ENCODE results near the gene TSC1. TPM values are rescaled to one million over a fixed set of nuclear protein-coding genes. Genes with fewer than 3 reads are reported as not detected.

Gene TSC1
- total RNA-seq, 4 donors from 2014 or later = 36.4 to 155 (median 46.6) TPM

GRCh38 chr9:132877824-132878694 lies 66.4 kb downstream of the TSC1 start, which contains the start of gene AK8:
AK8 (minus strand) TSS chr9:132878284; CDS start chr9:132878255, 29 bp downstream.
- H3K27ac ChIP-seq = peak within 1 kb of the TSS; percentile 93
- no peaks in the 10 kb centered on the region for H3K27me3 ChIP-seq
- TF ChIP-seq EP300 (IDR thresholded peaks at IDR 0.05) (no peak), POLR2A (IDR thresholded peaks at IDR 0.05) (no peak), POLR2AphosphoS5 (IDR thresholded peaks at IDR 0.05) (peak in 1 of 3 donors; percentile 58), CTCF (IDR thresholded peaks at IDR 0.05) (no peak)
- no peaks in the 10 kb centered on the region for H3K9me3 ChIP-seq
- peak within 1 kb of the TSS; percentile 94 for H3K4me3 ChIP-seq
- H3K4me1 ChIP-seq = peaks cover 32% of the 10 kb centered on the region
- H3K36me3 ChIP-seq = no peaks in the 10 kb centered on the region
- WGBS = no CpG with 5 or more reads among the region's 89 CpGs
- peak; percentile 80 to 88 for DNase-seq (ENCODE audit: low spot score in 2 of 2)

- Histone ChIP-seq H3K9me3 (no peaks in the 10 kb centered on the region), H3K4me1 (peaks cover 32% of the 10 kb centered on the region), H3K27ac (peak overlapping the region; percentile 93), H3K27me3 (no peaks in the 10 kb centered on the region), H3K4me3 (peak overlapping the region; percentile 94), H3K36me3 (no peaks in the 10 kb centered on the region)
- no peak for DNase-seq (ENCODE audit: low spot score in 2 of 2)
- TF ChIP-seq POLR2AphosphoS5 (IDR thresholded peaks at IDR 0.05) (no peak), EP300 (IDR thresholded peaks at IDR 0.05) (no peak), CTCF (IDR thresholded peaks at IDR 0.05) (no peak), POLR2A (IDR thresholded peaks at IDR 0.05) (no peak)
- 40% methylated on average over 3 of the region's 14 CpGs for WGBS
These were observed 67.0 kb downstream of the TSC1 start for GRCh38 chr9:132877458-132877823.

GRCh38 chr9:132876849-132877248 lies 67.6 kb downstream of the TSC1 start:
- WGBS = 86% methylated on average over 3 of the region's 3 CpGs
- H3K4me3 ChIP-seq = no peak overlapping the region

GRCh38 chr9:132875159-132875558 lies 69.3 kb downstream of the TSC1 start:
- TF ChIP-seq EP300 (IDR thresholded peaks at IDR 0.05) (no peak), POLR2AphosphoS5 (IDR thresholded peaks at IDR 0.05) (no peak), POLR2A (IDR thresholded peaks at IDR 0.05) (no peak)
- Histone ChIP-seq H3K4me1 (peaks cover 43% of the 10 kb centered on the region), H3K27ac (no peak overlapping the region), H3K36me3 (no peaks in the 10 kb centered on the region), H3K27me3 (no peaks in the 10 kb centered on the region), H3K4me3 (no peak overlapping the region), H3K9me3 (no peaks in the 10 kb centered on the region)
- WGBS = 87% methylated on average over 5 of the region's 5 CpGs
- DNase-seq (ENCODE audit: low spot score in 2 of 2) = no peak

More at GRCh38 chr9:132876849-132877248, 67.6 kb downstream of the TSC1 start:
- no peaks in the 10 kb centered on the region for H3K36me3 ChIP-seq
- no peaks in the 10 kb centered on the region for H3K9me3 ChIP-seq
- TF ChIP-seq POLR2AphosphoS5 (IDR thresholded peaks at IDR 0.05) (no peak), CTCF (IDR thresholded peaks at IDR 0.05) (no peak), EP300 (IDR thresholded peaks at IDR 0.05) (no peak), POLR2A (IDR thresholded peaks at IDR 0.05) (no peak)
- DNase-seq (ENCODE audit: low spot score in 2 of 2) = no peak
- no peaks in the 10 kb centered on the region for H3K27me3 ChIP-seq
- H3K27ac ChIP-seq = no peak overlapping the region
- H3K4me1 ChIP-seq = peaks cover 32% of the 10 kb centered on the region

GRCh38 chr9:132873403-132873802 lies 71.0 kb downstream of the TSC1 start:
- H3K4me3 ChIP-seq = no peak overlapping the region
- no peak overlapping the region for H3K27ac ChIP-seq
- WGBS = 77% methylated on average over 7 of the region's 7 CpGs
- peaks cover 26% of the 10 kb centered on the region for H3K4me1 ChIP-seq
- no peak for TF ChIP-seq POLR2A (IDR thresholded peaks at IDR 0.05)
- no peak for TF ChIP-seq EP300 (IDR thresholded peaks at IDR 0.05)
- TF ChIP-seq POLR2AphosphoS5 (IDR thresholded peaks at IDR 0.05) = no peak
- no peak for TF ChIP-seq CTCF (IDR thresholded peaks at IDR 0.05)
- no peaks in the 10 kb centered on the region for H3K36me3 ChIP-seq
- no peaks in the 10 kb centered on the region for H3K27me3 ChIP-seq
- no peak for DNase-seq (ENCODE audit: low spot score in 2 of 2)
- no peaks in the 10 kb centered on the region for H3K9me3 ChIP-seq

All from suprapubic skin (tissue), 4 donors.